GM18526 (cell line): Measurements from ENCODE around the gene DIAPH2.

ENCODE experiments used
- POLR2A ChIP-seq: IDR thresholded peaks from 3 replicates; pipeline ENCODE4 v1.6.1; 2011; ENCODE audit not compliant: insufficient read length; ENCODE audit errors: extremely low read depth

Gene DIAPH2

GRCh38 chrX:96979766-96980165, 295.1 kb downstream of the DIAPH2 start:
- no peak for TF ChIP-seq POLR2A

- TF ChIP-seq POLR2A: no peak
These were observed 297.5 kb downstream of the DIAPH2 start for GRCh38 chrX:96982161-96982560.

GRCh38 chrX:96984538-96984937, 299.9 kb downstream of the DIAPH2 start:
- no peak for TF ChIP-seq POLR2A

GRCh38 chrX:96985046-96985445, 300.4 kb downstream of the DIAPH2 start:
- no peak for TF ChIP-seq POLR2A

GRCh38 chrX:96987228-96987627, 302.6 kb downstream of the DIAPH2 start:
- TF ChIP-seq POLR2A: no peak

GRCh38 chrX:96989830-96990571, 305.4 kb downstream of the DIAPH2 start:
- no peak for TF ChIP-seq POLR2A

- TF ChIP-seq POLR2A: no peak
These were observed 309.5 kb downstream of the DIAPH2 start for GRCh38 chrX:96994093-96994492.

- no peak for TF ChIP-seq POLR2A
These were observed 312.6 kb downstream of the DIAPH2 start for GRCh38 chrX:96997196-96997595.

- TF ChIP-seq POLR2A: no peak
These were observed 316.2 kb downstream of the DIAPH2 start for GRCh38 chrX:97000682-97001368.

- no peak for TF ChIP-seq POLR2A
These were observed 321.5 kb downstream of the DIAPH2 start for GRCh38 chrX:97006167-97006566.

- TF ChIP-seq POLR2A: no peak
These were observed 324.7 kb downstream of the DIAPH2 start for GRCh38 chrX:97009391-97009790.

GRCh38 chrX:97011540-97011939, 326.9 kb downstream of the DIAPH2 start:
- TF ChIP-seq POLR2A: no peak

GRCh38 chrX:97016106-97016505, 331.5 kb downstream of the DIAPH2 start:
- TF ChIP-seq POLR2A: no peak

- TF ChIP-seq POLR2A: no peak
These were observed 337.0 kb downstream of the DIAPH2 start for GRCh38 chrX:97021680-97022079.

- TF ChIP-seq POLR2A: no peak
These were observed 341.8 kb downstream of the DIAPH2 start for GRCh38 chrX:97026406-97026805.

- no peak for TF ChIP-seq POLR2A
These were observed 342.8 kb downstream of the DIAPH2 start for GRCh38 chrX:97027384-97027922.
